C4-2B (cell line): Measurements from ENCODE around the gene PLXNA4.

Experiments used
- CTCF ChIP-seq: fragments of 450-650 bp; conservative IDR thresholded peaks from 2 replicates; pipeline ENCODE4 v1.5.1; 2017; ENCODE audit warnings: mild to moderate bottlenecking
- ZFX ChIP-seq: fragments of 450-650 bp; IDR thresholded peaks from 2 replicates; pipeline ENCODE4 v1.6.1; 2017

DNA sequence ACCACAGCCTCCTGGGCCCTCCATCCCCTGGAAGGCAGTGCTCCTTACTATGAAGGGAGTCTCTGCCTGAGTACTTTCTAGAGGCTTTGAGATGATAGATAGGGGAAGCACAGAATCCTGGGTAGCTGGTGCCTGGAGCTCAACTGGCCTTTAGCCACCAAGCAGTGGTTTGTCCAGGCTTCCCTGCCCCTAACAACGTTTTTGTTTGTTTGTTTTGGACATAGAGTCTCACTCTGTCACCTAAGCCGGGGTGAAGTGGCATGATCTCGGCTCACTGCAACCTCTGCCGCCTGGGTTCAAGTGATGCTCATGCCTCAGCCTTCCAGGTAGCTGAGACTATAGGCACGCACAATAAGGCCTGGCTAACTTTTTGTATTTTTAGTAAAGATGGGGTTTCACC, 289.4 kb downstream of the PLXNA4 start:
- TF ChIP-seq CTCF = no peak
- TF ChIP-seq ZFX = no peak
